Activated CD4-positive, alpha-beta T cell treated with anti-CD3 and anti-CD28 coated beads for 1 hour (primary cell): ENCODE results near the gene HERC3.
"Not testable (repeated sequence)": the region's sequence is repeated elsewhere in the genome, so short reads cannot be mapped to it uniquely, and the experiment has no call there.

Experiments
- DNase-seq: peaks from one replicate; pipeline ENCODE4 v3.0.0-alpha.2; 2020

The HERC3 gene

GRCh38 chr4:88609794-88610193 lies 17.5 kb downstream of the HERC3 start:
- DNase-seq: not testable (repeated sequence)

DNA sequence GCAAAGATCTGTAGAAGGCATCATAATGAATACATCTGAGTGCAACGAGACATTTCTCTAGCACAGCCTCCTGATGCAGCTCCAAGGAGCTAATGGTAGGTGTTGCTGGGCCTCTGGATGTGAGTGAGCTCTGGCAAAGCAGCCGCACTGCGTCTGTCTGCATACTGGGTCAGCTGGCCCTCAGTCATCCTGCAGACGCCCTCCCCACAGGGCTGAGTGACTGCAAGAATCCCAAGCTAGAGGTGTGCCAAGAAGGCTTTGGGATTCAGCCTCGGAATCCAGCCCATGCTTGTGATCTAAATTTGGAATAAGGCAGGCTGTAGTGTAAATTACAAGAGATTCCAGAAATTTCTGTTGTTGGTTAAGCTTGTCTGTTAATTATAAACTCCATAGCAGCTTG lies 18.5 kb downstream of the HERC3 start:
- no peak for DNase-seq

DNA sequence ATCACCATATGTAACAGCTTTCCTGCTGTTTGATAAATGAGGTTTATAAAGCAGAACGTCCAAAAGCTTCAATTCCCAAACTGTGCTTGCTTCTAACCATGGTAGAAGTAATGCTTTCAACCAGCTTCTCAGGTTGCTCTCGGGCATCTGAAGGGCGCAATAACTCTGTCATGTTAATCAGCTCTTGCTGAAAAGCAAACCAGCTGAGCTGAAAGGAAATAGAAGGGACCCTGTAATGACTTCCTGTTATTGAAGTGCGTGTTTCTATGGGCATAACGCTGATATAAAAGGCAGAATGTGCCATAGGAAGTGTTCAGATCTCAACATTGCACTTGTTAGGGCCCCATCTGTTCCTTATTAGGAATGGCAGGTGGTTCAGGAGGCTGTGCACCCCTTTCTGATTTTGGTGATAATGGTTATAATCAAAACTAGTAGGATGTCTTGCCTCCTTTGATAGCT lies 21.2 kb downstream of the HERC3 start:
- no peak for DNase-seq

DNA sequence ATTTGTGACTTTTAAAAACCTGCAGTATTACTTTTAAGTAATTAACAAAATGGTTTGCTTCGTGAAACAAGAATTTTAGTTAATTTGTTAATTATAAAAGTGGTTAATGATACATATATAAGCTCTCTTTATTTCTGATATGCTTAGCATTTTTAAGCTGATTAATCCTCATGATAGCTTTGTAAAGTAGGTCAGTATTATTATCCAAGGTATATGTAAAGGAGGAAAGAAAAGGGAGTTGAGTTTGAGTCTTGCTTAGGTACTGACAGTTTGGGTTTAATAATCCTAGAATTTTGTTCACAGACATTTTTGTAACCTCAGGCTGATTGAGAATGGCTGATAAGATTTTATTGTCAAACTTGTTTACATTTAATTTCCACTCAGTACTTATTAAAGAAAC lies 21.8 kb downstream of the HERC3 start:
- DNase-seq: no peak

DNA sequence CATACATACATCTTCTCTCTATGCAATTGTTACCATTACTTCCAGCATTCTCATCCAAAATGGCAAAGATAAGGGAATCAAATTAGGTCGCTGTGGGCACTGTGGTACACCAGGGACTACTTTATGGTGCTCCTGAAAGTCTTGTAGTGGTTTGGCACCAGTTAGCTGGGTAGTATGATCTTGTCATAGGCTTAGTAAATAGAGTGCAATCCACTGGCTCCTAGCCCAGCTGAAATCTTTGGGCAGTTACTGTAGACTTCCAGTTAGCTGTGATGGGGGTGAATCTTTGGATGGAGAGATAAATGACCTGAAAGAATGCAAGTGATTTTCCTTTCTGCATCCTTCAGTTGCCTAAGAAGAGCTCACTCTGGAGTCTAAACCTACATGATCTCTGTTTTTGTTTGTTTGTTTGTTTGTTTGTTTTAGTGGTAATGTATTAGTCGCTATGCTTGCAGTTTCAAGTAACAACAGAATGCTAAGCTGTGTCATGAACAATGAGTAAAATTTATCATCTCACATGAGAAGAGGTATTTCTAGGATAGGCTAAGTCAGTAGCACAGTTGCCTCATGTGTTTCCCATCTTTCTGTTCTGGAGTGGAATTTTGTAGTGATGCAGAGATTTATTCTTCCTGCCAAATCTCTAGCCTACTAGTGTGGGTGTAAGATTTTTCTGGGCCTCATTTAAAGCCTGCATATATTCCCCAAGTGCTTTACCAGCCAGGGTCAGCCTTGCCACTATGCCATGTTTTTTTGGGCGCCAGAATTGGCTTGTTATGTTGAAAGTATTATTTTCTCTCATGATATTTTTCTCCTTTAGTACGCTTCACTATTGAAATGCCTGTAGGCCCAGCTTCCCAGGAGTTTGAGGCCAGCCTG lies 24.2 kb downstream of the HERC3 start:
- no peak for DNase-seq

GRCh38 chr4:88618782-88619485 lies 26.7 kb downstream of the HERC3 start:
- DNase-seq: no peak

DNA sequence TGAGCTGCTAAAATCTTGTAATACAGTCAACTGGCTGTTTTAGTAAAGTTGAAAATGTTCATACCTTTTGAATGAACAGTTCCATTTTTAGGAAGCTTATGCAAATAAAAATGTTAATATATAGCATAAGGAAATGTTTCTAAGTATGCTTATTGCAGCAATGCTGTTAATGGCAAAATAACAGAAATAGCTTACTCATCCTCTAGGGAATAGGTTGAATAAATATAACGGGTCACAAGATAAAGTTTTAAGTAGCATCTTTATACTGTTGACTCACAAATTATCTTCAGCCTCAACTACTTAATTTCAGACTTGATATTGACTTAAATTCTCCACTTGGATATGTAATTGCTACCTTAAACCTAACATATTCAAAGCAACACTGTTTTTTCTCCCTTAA lies 27.7 kb downstream of the HERC3 start:
- no peak for DNase-seq

- no peak for DNase-seq
Measured at GRCh38 chr4:88621763-88622327, 29.6 kb downstream of the HERC3 start.

DNA sequence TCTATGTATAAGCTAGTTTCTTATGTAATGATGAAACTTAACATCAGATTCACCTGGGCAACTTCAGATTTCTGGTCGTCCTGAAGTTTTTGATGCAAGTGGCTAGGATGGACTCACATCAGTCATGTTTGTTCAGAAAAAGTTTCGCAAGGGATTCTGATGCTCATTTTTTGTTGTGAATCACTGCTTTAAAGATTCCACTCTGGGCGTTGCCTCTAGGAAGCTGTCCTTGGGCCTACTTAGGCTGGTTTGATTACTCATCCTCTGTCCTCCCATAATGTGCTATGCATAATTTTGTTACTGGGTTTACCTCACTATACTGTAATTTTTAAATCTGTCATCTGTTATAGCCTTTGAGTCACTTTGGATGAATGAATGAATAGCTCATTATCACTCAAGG lies 30.8 kb downstream of the HERC3 start:
- no peak for DNase-seq

DNA sequence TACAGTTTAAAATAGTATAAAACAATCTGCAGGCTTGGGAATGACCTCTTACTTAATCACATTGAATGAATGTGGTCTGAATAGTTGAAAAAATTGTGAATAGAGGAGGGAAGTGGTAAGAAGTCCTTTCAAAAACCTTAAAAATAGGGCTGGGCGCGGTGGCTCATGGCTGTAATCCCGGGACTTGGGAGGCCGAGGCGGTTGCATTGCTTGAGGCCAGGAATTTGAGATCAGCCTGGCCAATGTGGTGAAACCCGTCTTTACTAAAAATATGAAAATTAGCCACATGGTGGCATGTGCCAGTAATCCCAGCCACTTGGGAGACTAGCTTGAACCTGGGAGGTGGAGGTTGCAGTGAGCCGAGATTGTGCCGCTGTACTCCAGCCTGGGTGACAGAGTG lies 36.5 kb downstream of the HERC3 start:
- no peak for DNase-seq

DNA sequence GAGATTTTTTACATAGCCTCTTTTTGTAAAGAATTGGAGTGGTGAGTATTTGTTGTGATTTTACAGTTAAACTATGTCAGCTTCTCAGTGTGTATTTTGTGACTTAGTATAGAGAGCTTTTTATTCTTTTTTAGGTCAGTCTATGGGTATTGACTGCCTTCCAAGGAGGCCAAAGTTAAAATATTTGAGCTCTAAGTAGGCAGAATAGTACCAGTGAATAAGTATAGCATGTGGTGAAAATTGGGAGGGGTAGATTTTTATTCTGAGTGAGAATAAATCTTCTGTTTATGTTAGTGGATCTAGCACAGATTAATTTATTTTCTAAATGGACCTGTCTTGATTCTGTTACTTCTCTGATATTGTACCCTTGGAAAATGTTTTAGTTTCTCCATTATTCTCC lies 37.5 kb downstream of the HERC3 start:
- no peak for DNase-seq

GRCh38 chr4:88630756-88631155 lies 38.5 kb downstream of the HERC3 start:
- no peak for DNase-seq

DNA sequence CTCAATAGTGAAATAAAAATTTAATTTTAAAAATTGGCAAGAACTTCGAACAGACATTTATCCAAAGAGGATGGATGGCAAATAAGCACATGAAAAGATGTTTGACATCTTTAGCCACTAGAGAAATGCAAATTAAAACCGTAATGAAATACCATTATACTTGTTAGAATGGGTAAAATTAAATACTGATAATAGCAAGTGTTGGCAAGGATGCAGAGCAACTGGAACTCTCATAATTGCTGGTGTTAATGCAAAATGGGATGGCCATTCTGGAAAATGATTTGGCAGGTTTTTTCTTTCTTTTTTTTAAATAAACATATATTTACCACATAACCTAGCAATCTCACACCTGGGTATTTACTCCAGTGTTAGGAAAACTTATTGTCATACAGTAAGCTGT lies 51.7 kb downstream of the HERC3 start:
- no peak for DNase-seq

GRCh38 chr4:88645994-88646393 lies 53.7 kb downstream of the HERC3 start:
- DNase-seq: no peak

- no peak for DNase-seq
Measured at GRCh38 chr4:88646528-88647280, 54.4 kb downstream of the HERC3 start.

- DNase-seq: no peak
Measured at GRCh38 chr4:88649716-88650115, 57.4 kb downstream of the HERC3 start.

GRCh38 chr4:88653371-88653946 lies 61.2 kb downstream of the HERC3 start:
- DNase-seq: no peak

GRCh38 chr4:88655226-88655625 lies 62.9 kb downstream of the HERC3 start:
- DNase-seq: no peak

DNA sequence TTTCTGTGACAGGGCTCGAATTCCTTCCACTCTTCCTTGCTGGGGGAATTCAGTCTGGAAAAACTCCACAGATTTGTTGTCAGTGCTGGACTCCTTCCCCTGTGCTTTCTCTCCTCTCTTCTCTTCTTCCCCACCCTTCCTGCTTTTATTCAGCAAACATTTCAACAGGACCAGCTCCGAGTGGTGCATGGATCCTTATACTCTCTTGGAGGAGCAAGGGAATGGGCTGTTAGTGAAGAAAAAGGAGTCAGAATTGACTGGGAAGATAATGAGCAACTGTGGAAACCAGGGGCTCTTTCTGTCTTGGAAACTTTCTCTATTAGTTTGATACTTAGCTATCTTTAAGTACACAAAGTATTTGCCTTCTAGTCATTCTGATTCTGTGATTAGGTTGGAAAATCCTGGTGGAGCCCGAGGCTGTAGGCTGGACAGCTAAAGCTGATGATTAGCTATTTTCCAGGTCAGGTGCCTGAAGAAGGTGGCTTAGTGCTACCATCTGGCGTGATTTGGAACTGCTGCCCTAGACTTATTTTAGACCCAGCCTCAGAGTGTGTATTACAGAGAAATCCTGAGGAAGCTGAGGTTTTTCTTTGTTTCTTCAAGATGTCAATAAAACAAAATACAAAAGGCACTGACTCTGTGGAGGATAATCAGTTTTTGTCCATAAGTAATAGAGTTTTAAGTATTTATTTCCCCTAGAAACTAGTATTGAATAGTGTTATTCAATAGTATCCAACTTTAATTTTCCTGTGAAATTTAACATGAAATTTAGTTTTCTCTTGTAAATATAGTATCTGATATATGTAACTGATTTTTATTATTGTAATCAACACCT lies 67.0 kb downstream of the HERC3 start:
- DNase-seq: no peak

GRCh38 chr4:88659890-88660208 lies 67.6 kb downstream of the HERC3 start:
- DNase-seq: no peak

DNA sequence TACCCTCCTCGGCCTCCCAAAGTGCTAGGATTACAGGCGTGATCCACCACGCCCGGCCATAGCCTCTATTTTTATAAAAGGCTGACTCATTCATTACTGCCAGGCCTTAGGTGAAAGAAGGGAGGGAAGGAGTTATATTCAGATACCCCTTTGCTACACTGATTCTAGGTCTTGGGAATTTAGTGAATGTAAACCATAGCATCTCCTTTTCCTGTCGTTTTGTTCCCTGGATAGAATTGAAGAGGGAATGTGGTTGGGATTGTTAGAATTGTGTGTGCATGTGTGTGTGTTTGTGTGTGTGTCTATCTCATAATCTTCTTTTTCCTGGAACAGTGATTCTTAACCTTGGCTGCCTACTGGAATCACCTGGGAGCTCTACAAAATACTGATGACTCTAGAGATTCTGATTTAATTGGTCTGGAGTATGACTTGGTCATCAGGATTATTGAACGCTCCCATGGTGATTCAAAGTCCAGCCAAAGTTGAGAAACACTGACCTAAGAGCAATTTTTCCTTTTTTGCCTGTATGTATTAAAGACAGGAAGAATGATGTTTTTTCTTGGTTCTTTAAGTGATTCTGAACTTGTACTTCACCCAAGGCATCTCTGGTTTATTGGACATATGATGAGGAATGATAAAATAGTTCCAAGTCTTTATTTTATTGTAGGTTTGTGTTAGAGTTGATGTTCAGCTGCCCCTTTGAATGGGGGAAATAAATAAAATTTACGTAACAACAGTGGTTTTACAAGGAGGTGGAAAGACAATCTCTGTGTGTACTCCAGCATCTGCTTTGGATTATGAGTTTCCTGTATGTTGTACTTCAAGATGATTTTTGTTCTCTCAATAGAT lies 68.4 kb downstream of the HERC3 start:
- DNase-seq: no peak
